SHP77 (cell line): Measurements from ENCODE around the gene AK2.
A peak's percentile ranks its signal among the peaks of the same experiment; 100 is the strongest.
"Not testable (repeated sequence)": the region's sequence is repeated elsewhere in the genome, so short reads cannot be mapped to it uniquely, and the experiment has no call there.

Source experiments
- DNase-seq, 2 experiments: peaks; one replicate each; lab custom pipeline; 2025; lab: John Stamatoyannopoulos, UW

AK2 gene

GRCh38 chr1:33036526-33037503, at the start of gene AK2:
TSS of gene AK2 (minus strand) at chr1:33036883. CDS start at chr1:33036828, 55 bp downstream.
- DNase-seq = peak; percentile 98 to 99

- peak; percentile 60 to 68 for DNase-seq
These were observed 49.7 kb upstream of the AK2 start for GRCh38 chr1:33086384-33086850.

GRCh38 chr1:33085332-33085731, 48.6 kb upstream of the AK2 start:
- no peak for DNase-seq

- no peak for DNase-seq
These were observed 46.0 kb upstream of the AK2 start for GRCh38 chr1:33082575-33083108.

GRCh38 chr1:33081554-33082305, 45.0 kb upstream of the AK2 start:
- no peak for DNase-seq

GRCh38 chr1:33080885-33081553, 44.3 kb upstream of the AK2 start, which contains the start of gene AZIN2:
TSS of gene AZIN2 (plus strand) at chr1:33081153. CDS start at chr1:33082250, 1,097 bp downstream.
- peak; percentile 82 to 92 for DNase-seq

- DNase-seq = no peak
These were observed 43.7 kb upstream of the AK2 start for GRCh38 chr1:33080373-33080772.

GRCh38 chr1:33078030-33078591, 41.4 kb upstream of the AK2 start:
- DNase-seq = no peak

GRCh38 chr1:33074193-33074945, 37.7 kb upstream of the AK2 start:
- no peak for DNase-seq

GRCh38 chr1:33072707-33073106, 36.0 kb upstream of the AK2 start:
- no peak for DNase-seq

GRCh38 chr1:33070628-33071027, 33.9 kb upstream of the AK2 start:
- DNase-seq = no peak

- DNase-seq = not testable (repeated sequence)
These were observed 31.4 kb upstream of the AK2 start for GRCh38 chr1:33068108-33068507.

- DNase-seq = not testable (repeated sequence)
These were observed 29.8 kb upstream of the AK2 start for GRCh38 chr1:33066477-33066876.

GRCh38 chr1:33065301-33065700, 28.6 kb upstream of the AK2 start:
- no peak for DNase-seq

GRCh38 chr1:33064284-33064683, 27.6 kb upstream of the AK2 start:
- DNase-seq = not testable (repeated sequence)

GRCh38 chr1:33061834-33062233, 25.2 kb upstream of the AK2 start:
- DNase-seq = no peak

GRCh38 chr1:33060579-33061083, 23.9 kb upstream of the AK2 start:
- DNase-seq = peak in 1 of 2 experiments; percentile 27

GRCh38 chr1:33057095-33057494, 20.4 kb upstream of the AK2 start:
- DNase-seq = no peak

- DNase-seq = no peak
These were observed 19.7 kb upstream of the AK2 start for GRCh38 chr1:33056426-33056825.
